Lower lobe of right lung (tissue), 2 donors: ENCODE measurements around the gene DOP1A. TPM values are rescaled to one million over a fixed set of nuclear protein-coding genes. Genes with fewer than 3 reads are reported as not detected.

Source experiments
- ATAC-seq, 2 donors: fragments of 200-7000 bp; cut with Tn5 transposase; one replicate each; pipeline ENCODE4 v1.9.1; 2020 to 2022; ENCODE audit warnings: mild to moderate bottlenecking in 2 of 2, moderate library complexity in 2 of 2
- DNase-seq: peaks from one replicate; pipeline ENCODE4 v3.0.0-alpha.2; 2020
- H3K27ac ChIP-seq: fragments of 200-600 bp; one replicate; pipeline ENCODE4 v1.8.0; 2022
- H3K27me3 ChIP-seq: fragments of 200-600 bp; one replicate; pipeline ENCODE4 v1.8.0; 2022; ENCODE audit warnings: low read depth
- H3K36me3 ChIP-seq: fragments of 200-600 bp; one replicate; pipeline ENCODE4 v1.8.0; 2022; ENCODE audit warnings: mild to moderate bottlenecking
- H3K4me1 ChIP-seq: fragments of 200-600 bp; one replicate; pipeline ENCODE4 v1.8.0; 2022
- H3K4me3 ChIP-seq: fragments of 200-600 bp; one replicate; pipeline ENCODE4 v1.8.0; 2022; ENCODE audit warnings: mild to moderate bottlenecking
- H3K9me3 ChIP-seq: fragments of 200-600 bp; one replicate; pipeline ENCODE4 v1.8.0; 2022
- intact Hi-C: fragments of 100-400 bp; cut with DNase I; formaldehyde crosslinking; loops from one replicate; pipeline ENCODE4 v1.11.0; 2022
- total RNA-seq: library from RNA; stranded (reverse); fragmentation: NEBNext Ultra II Directional; extraction: Animal tissue kit (Norgen Biotek cat#: 25700); gene quantifications from one replicate; pipeline ENCODE4 v1.2.1, GENCODE V29; 2021
- TF ChIP-seq, protein P1 (sequence below): fragments of 200-600 bp; IDR thresholded peaks from one replicate; pipeline ENCODE4 v1.8.0; 2022; ENCODE audit warnings: antibody characterized with exemption, mild to moderate bottlenecking
- donor health status: DM: no; HTN: yes; CAD: no; lungs with severe emphysema.

The DOP1A gene
- total RNA-seq, 1 donor from 2014 or later: 26.3 TPM

DNA sequence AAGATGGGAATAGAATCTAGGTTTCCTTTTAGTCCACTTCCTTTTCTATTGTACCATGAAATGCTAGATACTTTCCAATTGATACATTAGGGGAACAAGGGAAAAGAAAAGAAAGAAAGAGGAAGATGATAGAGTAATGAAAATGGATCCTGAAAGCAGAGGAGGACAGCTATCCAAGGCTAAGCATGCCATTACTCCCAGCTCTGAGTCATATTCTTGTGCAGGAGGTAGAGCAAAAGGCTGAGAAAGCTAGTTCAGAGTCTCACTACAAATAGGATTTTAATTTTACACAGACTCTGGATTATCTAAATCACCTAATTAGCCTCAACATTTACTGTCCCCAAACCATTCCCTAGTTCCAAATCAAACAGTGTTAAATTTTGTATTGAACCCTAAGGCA is 149.3 kb downstream of the DOP1A start:
- ATAC-seq (no peak), DNase-seq (no peak)
- Histone ChIP-seq H3K36me3 (no peaks in the 10 kb centered on the region), H3K4me1 (no peaks in the 10 kb centered on the region), H3K27me3 (no peaks in the 10 kb centered on the region), H3K4me3 (no peak overlapping the region), H3K27ac (no peak overlapping the region), H3K9me3 (no peaks in the 10 kb centered on the region)
- TF ChIP-seq, protein P1, sequence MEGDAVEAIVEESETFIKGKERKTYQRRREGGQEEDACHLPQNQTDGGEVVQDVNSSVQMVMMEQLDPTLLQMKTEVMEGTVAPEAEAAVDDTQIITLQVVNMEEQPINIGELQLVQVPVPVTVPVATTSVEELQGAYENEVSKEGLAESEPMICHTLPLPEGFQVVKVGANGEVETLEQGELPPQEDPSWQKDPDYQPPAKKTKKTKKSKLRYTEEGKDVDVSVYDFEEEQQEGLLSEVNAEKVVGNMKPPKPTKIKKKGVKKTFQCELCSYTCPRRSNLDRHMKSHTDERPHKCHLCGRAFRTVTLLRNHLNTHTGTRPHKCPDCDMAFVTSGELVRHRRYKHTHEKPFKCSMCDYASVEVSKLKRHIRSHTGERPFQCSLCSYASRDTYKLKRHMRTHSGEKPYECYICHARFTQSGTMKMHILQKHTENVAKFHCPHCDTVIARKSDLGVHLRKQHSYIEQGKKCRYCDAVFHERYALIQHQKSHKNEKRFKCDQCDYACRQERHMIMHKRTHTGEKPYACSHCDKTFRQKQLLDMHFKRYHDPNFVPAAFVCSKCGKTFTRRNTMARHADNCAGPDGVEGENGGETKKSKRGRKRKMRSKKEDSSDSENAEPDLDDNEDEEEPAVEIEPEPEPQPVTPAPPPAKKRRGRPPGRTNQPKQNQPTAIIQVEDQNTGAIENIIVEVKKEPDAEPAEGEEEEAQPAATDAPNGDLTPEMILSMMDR: no peak
- intact Hi-C loops: no loop called here

Other genes starting within 250 kb of the DOP1A start
- 5.3 TPM for gene UBE3D, start 1.8 kb upstream of the DOP1A start, total RNA-seq
- 34.9 TPM for gene PGM3, start 125.6 kb downstream of the DOP1A start, total RNA-seq
- gene RWDD2A, start 125.7 kb downstream of the DOP1A start, total RNA-seq: 3.9 TPM